ENCODE data around the gene MRPL36.

DNA sequence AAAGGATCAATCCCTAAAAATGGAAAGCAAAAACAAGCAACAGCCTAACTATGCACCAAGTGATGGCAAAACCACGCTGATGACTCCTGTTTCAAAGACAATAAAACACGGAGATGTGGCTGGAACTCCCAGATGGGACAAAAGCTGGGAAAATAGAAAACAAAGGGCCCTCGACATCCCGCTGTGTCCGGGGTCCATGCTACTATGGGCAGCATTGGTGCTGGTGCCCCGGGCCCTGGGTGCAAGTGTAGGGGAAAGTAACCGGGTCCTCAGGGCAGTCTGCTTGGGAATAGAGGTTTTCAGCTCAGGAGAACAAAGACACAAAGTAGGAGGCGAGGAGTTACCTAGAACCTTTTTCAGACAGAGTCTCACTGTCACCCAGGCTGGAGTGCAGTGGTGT is 46.1 kb downstream of the MRPL36 start:
- TF ChIP-seq, protein P1, sequence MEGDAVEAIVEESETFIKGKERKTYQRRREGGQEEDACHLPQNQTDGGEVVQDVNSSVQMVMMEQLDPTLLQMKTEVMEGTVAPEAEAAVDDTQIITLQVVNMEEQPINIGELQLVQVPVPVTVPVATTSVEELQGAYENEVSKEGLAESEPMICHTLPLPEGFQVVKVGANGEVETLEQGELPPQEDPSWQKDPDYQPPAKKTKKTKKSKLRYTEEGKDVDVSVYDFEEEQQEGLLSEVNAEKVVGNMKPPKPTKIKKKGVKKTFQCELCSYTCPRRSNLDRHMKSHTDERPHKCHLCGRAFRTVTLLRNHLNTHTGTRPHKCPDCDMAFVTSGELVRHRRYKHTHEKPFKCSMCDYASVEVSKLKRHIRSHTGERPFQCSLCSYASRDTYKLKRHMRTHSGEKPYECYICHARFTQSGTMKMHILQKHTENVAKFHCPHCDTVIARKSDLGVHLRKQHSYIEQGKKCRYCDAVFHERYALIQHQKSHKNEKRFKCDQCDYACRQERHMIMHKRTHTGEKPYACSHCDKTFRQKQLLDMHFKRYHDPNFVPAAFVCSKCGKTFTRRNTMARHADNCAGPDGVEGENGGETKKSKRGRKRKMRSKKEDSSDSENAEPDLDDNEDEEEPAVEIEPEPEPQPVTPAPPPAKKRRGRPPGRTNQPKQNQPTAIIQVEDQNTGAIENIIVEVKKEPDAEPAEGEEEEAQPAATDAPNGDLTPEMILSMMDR (IDR thresholded peaks at IDR 0.05), result no peak
- TF ChIP-seq POLR2AphosphoS5 (IDR thresholded peaks at IDR 0.05; ENCODE audit: low read depth, low read length) (no peak), TCF7L2 (IDR thresholded peaks at IDR 0.05; ENCODE audit: low read depth, low read length) (no peak)
- TF ChIP-seq, protein P2, sequence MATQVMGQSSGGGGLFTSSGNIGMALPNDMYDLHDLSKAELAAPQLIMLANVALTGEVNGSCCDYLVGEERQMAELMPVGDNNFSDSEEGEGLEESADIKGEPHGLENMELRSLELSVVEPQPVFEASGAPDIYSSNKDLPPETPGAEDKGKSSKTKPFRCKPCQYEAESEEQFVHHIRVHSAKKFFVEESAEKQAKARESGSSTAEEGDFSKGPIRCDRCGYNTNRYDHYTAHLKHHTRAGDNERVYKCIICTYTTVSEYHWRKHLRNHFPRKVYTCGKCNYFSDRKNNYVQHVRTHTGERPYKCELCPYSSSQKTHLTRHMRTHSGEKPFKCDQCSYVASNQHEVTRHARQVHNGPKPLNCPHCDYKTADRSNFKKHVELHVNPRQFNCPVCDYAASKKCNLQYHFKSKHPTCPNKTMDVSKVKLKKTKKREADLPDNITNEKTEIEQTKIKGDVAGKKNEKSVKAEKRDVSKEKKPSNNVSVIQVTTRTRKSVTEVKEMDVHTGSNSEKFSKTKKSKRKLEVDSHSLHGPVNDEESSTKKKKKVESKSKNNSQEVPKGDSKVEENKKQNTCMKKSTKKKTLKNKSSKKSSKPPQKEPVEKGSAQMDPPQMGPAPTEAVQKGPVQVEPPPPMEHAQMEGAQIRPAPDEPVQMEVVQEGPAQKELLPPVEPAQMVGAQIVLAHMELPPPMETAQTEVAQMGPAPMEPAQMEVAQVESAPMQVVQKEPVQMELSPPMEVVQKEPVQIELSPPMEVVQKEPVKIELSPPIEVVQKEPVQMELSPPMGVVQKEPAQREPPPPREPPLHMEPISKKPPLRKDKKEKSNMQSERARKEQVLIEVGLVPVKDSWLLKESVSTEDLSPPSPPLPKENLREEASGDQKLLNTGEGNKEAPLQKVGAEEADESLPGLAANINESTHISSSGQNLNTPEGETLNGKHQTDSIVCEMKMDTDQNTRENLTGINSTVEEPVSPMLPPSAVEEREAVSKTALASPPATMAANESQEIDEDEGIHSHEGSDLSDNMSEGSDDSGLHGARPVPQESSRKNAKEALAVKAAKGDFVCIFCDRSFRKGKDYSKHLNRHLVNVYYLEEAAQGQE (IDR thresholded peaks at IDR 0.05; ENCODE audit: insufficient read depth in 1 of 2, low read depth in 2 of 2, low read length in 1 of 2), result no peak
